ENCODE data around the gene ATR.
"Not testable (repeated sequence)": the region's sequence is repeated elsewhere in the genome, so short reads cannot be mapped to it uniquely, and the experiment has no call there.

The ATR gene

DNA sequence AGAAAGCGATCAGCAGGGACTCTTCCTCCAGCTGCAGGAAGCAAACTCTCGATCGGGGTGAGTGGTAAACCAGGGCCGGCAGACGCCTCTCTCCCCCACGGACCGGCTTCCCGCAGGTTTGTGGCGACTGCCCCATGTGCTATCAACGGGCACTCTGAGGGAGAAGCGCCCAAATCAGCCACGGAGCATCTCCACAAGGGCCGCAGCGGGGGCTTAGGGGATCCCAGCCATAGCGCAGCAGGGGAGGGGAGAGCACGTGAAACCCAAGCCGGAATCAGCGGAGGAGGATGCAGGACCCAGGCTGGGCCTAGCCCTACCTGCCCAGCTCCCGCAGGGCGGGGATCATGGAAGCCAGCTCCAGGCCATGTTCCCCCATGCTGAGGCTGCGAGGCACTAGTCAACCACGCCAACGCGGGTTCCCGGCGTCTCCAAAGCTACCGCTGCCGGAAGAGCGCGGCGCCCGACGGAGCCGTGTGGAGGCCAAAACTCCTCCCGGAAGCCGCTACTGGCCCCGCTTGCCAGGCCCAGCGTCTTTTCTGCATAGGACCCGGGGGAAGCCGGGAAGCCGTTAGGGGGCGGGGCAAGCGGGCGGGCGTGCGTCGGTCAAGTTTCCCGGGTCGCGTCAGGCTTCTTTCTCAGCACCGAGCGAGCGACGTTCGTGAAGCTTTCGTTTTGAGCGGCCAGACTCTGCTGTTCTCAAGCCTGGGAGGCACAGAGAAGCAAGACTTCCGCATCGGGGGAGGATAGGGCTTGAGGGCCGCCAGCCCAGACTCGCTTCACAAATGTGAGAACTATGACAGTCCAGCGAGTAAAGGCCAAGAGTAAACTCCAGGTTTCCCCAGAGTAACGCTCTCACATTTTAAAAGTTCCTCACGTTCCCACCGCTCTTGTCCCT, at the start of gene ATR:
TSS of gene ATR (minus strand) at position 405 of the 895 bp plus-strand sequence. CDS start at position 376, 29 bp downstream.
- DNase-seq: peak; percentile 99

GRCh38 chr3:142626971-142627370, 48.4 kb upstream of the ATR start:
- peak; percentile 28 for DNase-seq

GRCh38 chr3:142625153-142625440, 46.6 kb upstream of the ATR start:
- no peak for DNase-seq

DNA sequence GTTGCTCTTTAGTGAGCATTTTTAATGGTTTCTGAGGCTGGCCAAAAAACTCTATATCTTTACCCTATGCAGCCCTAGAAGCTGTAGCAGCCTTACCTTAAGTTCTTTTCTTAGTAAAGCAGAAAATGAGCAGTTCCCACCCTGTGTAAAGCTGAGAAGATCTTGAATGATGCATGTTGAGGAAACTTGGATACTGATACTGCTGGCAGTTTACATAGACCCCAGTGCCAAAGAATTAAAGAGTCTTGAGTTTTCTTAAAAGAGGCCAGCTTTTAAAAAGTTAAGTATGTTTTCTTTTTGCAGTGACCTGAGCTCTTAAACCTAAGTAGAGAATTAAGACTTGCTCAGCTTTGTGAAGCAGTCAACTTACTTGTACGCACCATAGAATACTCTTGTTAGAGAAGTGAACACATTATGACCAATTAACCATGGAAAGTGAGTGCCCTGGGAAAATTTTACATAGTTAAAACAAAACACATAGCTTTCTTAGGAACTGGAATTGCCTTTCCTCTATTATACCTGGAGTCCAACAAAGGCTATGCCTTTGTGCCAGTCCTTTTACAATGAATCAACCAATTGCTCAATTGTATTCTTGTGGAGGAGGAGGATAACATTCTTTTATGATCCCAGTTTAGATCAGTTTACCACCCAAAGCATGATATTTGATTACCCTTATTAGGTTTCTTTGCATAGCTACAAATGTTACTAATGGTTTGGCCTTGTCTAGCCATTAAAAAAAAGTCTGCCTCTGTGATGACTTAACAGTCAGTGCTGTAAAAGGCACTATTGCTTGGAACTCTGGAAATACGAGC, 46.0 kb upstream of the ATR start:
- DNase-seq: no peak

DNA sequence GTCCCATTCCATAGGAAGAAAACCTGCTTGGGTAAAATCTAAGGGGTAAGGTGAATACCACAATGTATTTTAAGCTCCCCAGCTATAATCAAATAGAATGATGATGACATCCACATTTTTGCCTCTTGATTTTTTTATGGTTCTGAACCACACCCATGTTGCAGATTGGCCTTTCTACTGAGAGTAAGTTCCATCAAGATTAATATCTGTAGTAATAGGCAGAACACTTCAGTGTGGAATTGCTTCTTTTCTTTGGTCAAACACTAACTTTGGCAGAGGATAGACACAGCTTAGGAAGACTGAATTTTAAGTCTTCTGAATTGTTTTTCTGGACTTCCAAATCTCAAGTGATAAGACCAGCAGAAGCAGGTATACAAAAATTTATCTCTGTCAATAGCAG, 44.7 kb upstream of the ATR start:
- no peak for DNase-seq

- no peak for DNase-seq
Measured at GRCh38 chr3:142622405-142622804, 43.9 kb upstream of the ATR start.

DNA sequence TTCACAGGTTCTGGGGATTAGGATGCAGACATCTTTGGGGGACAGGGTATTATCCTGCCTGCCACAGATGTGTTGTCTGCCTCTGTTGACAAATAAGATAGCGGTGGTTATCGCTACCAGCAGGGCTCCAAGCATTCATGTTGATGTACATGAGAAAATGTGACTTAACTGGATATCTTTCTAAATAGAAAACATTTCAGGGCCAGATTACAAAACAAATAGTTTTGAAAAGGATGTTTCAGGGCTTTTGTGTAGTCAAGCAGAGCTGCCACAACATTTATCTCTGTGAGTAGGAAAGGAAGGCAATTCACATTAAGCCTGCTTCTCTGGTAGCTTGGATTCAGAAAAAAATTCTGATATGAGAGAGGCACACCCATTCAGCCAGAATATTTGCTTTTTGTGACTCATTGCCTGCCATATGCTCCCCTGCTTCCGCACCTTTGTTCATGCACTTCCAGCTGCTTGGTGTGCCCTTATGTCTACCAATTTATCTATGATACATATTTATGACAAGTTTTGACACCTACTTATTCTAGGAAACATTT, 40.5 kb upstream of the ATR start:
- no peak for DNase-seq

GRCh38 chr3:142615171-142615570, 36.6 kb upstream of the ATR start:
- no peak for DNase-seq

DNA sequence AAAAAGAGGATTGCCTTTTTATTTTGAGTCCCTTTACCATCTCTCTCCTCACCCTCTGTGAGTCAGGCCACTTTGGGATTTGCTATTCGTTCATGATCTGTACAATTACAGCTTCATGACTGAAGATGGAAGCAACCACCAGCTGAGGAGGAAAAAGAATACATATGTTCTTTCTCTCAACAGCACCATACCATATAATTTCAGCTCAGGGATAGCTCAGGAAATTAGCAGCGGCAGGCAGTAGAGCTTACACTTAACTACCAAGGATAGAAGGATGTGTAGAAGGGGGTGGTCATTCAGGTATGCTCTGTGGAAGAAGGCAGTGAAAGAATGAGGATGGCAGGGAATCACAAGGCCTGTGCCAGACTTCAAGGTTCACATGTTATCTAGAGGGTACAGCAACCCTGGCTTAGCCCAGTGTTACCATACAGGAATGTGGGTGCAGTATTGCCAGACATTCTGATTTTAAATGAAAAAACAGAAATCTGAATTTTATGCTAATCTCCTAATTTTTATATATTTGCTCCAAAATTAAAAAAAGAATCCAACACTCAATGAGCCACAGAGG, 35.6 kb upstream of the ATR start:
- no peak for DNase-seq

DNA sequence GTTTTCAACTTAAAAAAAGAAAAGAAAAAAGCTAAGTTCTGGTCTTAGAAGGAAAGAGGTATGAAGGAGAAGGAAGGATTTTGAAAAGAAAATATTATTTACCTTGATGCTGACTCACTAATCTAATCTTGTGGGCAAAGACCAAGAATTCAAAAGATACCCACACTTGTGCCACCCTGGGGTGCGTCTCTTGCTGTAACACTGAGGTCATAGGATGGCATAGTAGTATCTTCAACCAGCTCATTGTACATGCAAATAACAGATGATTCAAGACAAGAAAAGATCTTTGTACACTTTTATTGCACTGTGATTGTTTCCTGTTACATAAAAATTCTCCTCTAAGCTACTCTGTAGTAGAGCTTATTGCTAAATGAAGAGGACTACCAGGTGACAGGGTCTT, 35.0 kb upstream of the ATR start:
- DNase-seq: peak; percentile 26

- DNase-seq: no peak
Measured at GRCh38 chr3:142611206-142611605, 32.7 kb upstream of the ATR start.

DNA sequence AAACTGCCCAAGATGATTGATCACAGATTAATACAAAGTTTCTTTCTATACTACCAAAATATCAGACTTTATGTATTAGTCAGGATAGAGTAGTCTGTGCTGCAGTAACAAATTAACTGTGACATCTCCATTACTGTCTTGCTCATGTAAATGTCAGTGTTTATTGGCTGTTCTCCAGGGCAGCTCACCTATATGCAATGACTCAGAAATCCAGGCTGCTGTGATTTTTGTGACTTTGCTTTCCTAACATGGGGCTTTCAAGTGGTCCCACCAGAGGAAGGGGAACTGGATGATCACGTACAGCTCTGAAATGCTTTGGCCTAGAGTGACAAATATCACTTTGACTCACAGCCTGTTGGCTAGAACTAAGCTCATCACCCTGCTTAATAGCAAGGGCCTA, 30.6 kb upstream of the ATR start:
- DNase-seq: no peak

GRCh38 chr3:142608631-142609030, 30.1 kb upstream of the ATR start:
- DNase-seq: no peak

DNA sequence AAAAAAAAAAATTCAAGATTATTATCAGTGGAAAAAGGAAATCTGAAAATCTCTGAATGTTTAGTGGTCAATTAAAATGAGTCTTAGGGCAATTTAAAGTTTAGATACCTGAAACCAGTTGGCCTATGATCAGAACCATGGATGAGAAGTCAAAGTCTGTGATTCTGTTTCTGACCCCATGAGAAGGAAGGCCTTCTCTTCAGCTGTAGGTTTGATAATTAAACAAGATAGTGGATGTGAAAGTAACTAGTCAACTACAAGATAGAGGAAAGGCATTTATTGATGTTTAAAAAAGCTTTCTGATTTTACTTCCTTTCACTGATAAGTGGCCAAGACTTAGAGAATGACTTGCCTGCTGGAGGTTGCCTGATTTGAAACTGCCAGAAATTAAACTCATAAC, 26.4 kb upstream of the ATR start:
- DNase-seq: no peak

DNA sequence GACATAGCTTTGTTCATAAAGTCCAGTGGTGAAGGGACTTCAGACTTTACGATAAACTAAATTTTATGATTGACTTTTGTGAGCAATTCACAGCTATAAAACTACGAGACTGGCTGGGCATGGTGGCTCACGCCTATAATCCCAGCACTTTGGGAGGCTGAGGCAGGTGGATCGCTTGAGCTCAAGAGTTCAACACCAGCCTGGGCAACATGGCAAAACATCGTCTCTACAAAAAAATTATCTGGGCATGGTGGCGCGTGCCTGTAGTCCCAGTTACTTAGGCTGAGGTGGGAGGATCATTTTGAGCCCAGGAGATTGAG, 24.8 kb upstream of the ATR start:
- DNase-seq: not testable (repeated sequence)

DNA sequence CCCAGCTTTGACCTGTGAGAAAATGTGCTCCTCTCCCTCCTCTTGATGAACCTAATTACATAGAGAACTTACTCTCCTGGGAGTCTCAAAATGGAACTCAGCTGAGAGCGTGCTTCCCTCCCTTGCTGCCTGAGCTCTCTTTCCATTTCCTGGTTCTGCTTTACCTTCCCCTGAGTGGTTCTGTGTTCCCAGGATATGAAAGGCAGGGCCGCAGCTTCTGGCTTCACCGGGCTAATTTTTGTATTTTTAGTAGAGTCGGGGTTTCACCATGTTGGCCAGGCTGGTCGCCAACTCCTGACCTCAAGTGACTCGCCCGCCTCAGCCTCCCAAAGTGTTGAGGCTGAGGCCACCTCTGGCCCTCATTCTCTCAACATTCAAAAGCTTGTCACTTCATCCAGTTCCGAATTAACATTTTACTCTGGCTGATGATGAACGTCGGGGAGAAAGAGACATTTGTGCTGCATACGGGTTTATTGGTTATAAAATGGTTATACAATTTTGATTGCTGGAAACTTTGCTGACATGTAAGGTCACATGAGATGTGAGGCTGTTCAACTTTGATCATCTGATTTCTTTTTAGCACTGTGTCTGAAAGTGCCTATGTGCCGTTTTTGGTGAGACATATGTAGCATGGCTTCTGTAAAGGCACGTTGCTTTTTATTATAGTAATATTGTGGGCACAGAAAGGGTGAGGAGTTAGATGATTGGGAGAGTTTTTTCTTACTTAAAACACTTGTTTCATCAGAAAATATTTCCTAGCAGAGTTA, 24.3 kb upstream of the ATR start:
- DNase-seq: no peak

GRCh38 chr3:142601713-142602112, 23.2 kb upstream of the ATR start:
- DNase-seq: no peak

DNA sequence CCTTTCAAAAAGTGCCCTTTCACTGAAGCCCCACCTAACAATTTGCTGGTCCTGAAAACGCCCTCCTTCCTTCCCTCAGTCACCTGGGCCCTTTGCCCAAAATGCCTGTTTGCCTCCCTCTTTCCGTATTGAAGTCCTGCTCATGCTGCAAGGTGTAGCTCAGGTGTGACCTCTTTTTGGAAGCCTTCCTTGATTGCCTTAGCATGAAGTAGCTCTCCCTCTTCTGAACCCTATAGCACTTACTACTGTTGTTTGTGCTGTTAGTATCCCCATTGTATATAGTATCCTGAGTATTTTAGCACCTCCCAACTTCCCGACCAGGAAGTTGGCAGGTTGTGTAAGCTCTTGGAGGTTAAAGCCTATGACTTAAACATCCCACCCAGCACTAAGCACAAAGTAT, 19.4 kb upstream of the ATR start:
- DNase-seq: no peak

- no peak for DNase-seq
Measured at GRCh38 chr3:142596726-142597088, 18.2 kb upstream of the ATR start.

DNA sequence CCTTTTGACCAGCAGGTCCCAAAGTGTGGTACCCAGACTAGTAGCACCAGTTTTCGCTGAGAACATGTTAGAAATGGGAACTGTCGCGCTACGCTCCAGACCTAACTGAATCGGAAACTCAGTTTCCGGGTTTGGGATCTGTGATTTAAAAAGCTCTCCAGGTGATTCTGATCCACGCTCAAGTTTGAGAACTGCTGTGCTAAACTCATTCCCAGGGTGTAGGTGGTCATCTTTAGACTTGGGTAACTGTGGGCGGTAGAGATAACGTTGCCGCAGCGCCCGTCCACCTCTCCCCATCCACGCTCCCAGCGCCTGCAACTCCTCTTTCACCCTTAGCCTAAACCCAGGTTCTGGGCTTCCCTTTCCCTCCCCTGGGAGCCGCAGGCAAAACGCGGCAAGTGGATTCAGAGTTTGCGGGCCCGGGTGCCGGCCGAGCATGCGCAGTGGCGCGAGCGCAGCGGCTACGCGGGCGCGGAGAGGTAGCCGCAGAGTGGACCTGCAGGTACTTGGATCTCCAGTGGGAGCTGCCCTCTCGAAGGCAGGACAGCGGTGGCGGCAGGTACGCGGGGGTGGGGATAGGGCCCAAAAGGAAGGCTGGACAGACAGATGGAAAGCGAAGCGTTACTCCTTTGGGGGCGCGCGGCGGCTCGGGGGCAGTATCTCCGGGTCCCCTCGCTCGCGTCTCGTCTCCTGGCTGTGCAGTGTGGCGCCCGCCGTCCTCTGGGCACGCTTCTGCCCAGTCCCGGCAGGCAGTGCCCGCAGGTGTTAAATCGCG, 17.6 kb upstream of the ATR start, which contains the start of gene PLS1:
TSS of gene PLS1 (plus strand) at position 443 of the 775 bp plus-strand sequence. CDS start 67,845 bp downstream, outside the sequence.
- peak; percentile 94 for DNase-seq

GRCh38 chr3:142595581-142595950, 17.0 kb upstream of the ATR start:
- DNase-seq: peak; percentile 33

DNA sequence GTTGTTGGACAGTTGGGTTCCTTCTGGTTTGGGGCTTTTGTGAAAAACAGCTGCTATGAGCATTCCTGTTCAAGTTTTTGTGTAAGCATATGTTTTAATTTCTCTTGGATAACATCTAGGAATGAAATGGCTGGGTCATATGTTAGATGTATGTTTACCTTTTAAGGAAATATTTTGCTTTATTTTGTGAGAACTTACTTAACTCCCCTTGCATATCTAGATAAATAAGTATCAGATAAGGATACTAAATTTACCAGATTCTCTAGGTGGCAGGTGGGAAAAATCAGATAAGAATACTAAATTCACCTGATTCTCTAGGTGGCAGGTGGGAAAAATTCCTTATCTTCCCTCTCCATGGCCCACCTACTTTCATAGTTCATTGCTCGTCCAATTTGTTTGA, 16.6 kb upstream of the ATR start:
- no peak for DNase-seq

All from hematopoietic multipotent progenitor cell treated with erythropoietin and hydrocortisone succinate and interleukin-3 and kit ligand, for 4 days (in vitro differentiated cells).